H9 (cell line): Measurements from ENCODE around the gene CENPL. TPM values are rescaled to one million over a fixed set of nuclear protein-coding genes. Genes with fewer than 3 reads are reported as not detected.
"Not testable (repeated sequence)": the region's sequence is repeated elsewhere in the genome, so short reads cannot be mapped to it uniquely, and the experiment has no call there.

Experiments used
- DNase-seq: peaks from one replicate; pipeline ENCODE4 v3.0.0-alpha.2; 2017
- H2AFZ ChIP-seq: one replicate; pipeline ENCODE4 v1.6.1; 2013; ENCODE audit warnings: mild to moderate bottlenecking, low read length, control low read depth, moderate library complexity
- H2AK5ac ChIP-seq: 2 replicates; pipeline ENCODE4 v1.6.1; 2013; ENCODE audit warnings: low read length, control low read depth, mixed read lengths; ENCODE audit not compliant: insufficient read length
- H2BK120ac ChIP-seq: one replicate; pipeline ENCODE4 v1.6.1; 2013; ENCODE audit warnings: low read depth, mild to moderate bottlenecking, low read length, control low read depth, inconsistent platforms; ENCODE audit not compliant: poor library complexity, severe bottlenecking
- H2BK12ac ChIP-seq: 2 replicates; pipeline ENCODE4 v1.6.1; 2013; ENCODE audit warnings: low read length, control low read depth, mixed read lengths, low read depth; ENCODE audit not compliant: insufficient read length
- H2BK15ac ChIP-seq: 2 replicates; pipeline ENCODE4 v1.6.1; 2013; ENCODE audit warnings: low read depth, low read length, control low read depth
- H2BK20ac ChIP-seq: one replicate; pipeline ENCODE4 v1.6.1; 2013; ENCODE audit warnings: low read depth, mild to moderate bottlenecking, low read length, control low read depth, inconsistent platforms; ENCODE audit not compliant: poor library complexity, severe bottlenecking
- H2BK5ac ChIP-seq: 2 replicates; pipeline ENCODE4 v1.6.1; 2013; ENCODE audit warnings: low read length, control low read depth, mixed read lengths; ENCODE audit not compliant: insufficient read length
- H3K14ac ChIP-seq: 2 replicates; pipeline ENCODE4 v1.6.1; 2013; ENCODE audit warnings: low read length, control low read depth; ENCODE audit not compliant: insufficient read depth
- H3K18ac ChIP-seq: 2 replicates; pipeline ENCODE4 v1.6.1; 2013; ENCODE audit warnings: low read depth, mild to moderate bottlenecking, mixed read lengths, low read length, control low read depth; ENCODE audit not compliant: insufficient read length
- H3K23ac ChIP-seq: 2 replicates; pipeline ENCODE4 v1.6.1; 2013; ENCODE audit warnings: low read length, control low read depth, mixed read lengths, low read depth; ENCODE audit not compliant: insufficient read length
- H3K23me2 ChIP-seq: 2 replicates; pipeline ENCODE4 v1.6.1; 2013; ENCODE audit warnings: low read depth, mild to moderate bottlenecking, mixed read lengths, low read length, control low read depth; ENCODE audit not compliant: insufficient read length, poor library complexity, severe bottlenecking
- H3K27ac ChIP-seq: 2 replicates; pipeline ENCODE4 v1.5.1; 2013; ENCODE audit warnings: low read length, control low read depth, mixed read lengths, low read depth; ENCODE audit not compliant: insufficient read length
- H3K27me3 ChIP-seq: 2 replicates; pipeline ENCODE4 v1.6.1; 2013; ENCODE audit warnings: low read length, control low read depth, inconsistent platforms; ENCODE audit not compliant: insufficient read depth
- H3K4ac ChIP-seq: 2 replicates; pipeline ENCODE4 v1.6.1; 2013; ENCODE audit warnings: low read depth, mild to moderate bottlenecking, control low read depth, inconsistent platforms, low read length, moderate library complexity
- H3K4me1 ChIP-seq: 2 replicates; pipeline ENCODE4 v1.6.1; 2013; ENCODE audit warnings: low read length, control low read depth, inconsistent platforms; ENCODE audit not compliant: insufficient read depth
- H3K4me2 ChIP-seq: 2 replicates; pipeline ENCODE4 v1.6.1; 2013; ENCODE audit warnings: low read length, control low read depth, mixed read lengths; ENCODE audit not compliant: insufficient read length, insufficient read depth
- H3K56ac ChIP-seq: 2 replicates; pipeline ENCODE4 v1.6.1; 2013; ENCODE audit warnings: low read depth, mild to moderate bottlenecking, mixed read lengths, low read length, control low read depth; ENCODE audit not compliant: insufficient read length
- H3K79me1 ChIP-seq: 2 replicates; pipeline ENCODE4 v1.6.1; 2013; ENCODE audit warnings: low read depth, mild to moderate bottlenecking, moderate library complexity, low read length, control low read depth, inconsistent platforms; ENCODE audit not compliant: insufficient read depth, poor library complexity, severe bottlenecking
- H3K79me2 ChIP-seq: 2 replicates; pipeline ENCODE4 v1.6.1; 2013; ENCODE audit warnings: low read length, control low read depth, inconsistent platforms; ENCODE audit not compliant: insufficient read depth
- H3K9ac ChIP-seq: 2 replicates; pipeline ENCODE4 v1.6.1; 2013; ENCODE audit warnings: low read length, control low read depth, mixed read lengths; ENCODE audit not compliant: insufficient read length; ENCODE audit errors: extremely low read depth
- H3K9me3 ChIP-seq: one replicate; pipeline ENCODE4 v1.6.1; 2013; ENCODE audit warnings: low read depth, low read length, inconsistent platforms; ENCODE audit not compliant: control insufficient read depth
- H3T11ph ChIP-seq: one replicate; pipeline ENCODE4 v1.6.1; 2013; ENCODE audit warnings: mild to moderate bottlenecking, low read length, control low read depth, inconsistent platforms
- H4K20me1 ChIP-seq: one replicate; pipeline ENCODE4 v1.6.1; 2013; ENCODE audit not compliant: control insufficient read depth, insufficient read length, insufficient read depth
- H4K5ac ChIP-seq: 2 replicates; pipeline ENCODE4 v1.6.1; 2013; ENCODE audit warnings: low read depth, mild to moderate bottlenecking, mixed read lengths, low read length, control low read depth; ENCODE audit not compliant: insufficient read length
- H4K8ac ChIP-seq: replicated peaks from 2 replicates; pipeline ENCODE4 v1.6.1; 2013; ENCODE audit warnings: low read length, control low read depth, mixed read lengths, low read depth; ENCODE audit not compliant: insufficient read length
- H4K91ac ChIP-seq: 2 replicates; pipeline ENCODE4 v1.6.1; 2013; ENCODE audit warnings: low read depth, mild to moderate bottlenecking, moderate library complexity, mixed read lengths, low read length, control low read depth; ENCODE audit not compliant: insufficient read length
- H3K27ac Mint-ChIP-seq, 3 experiments: 2 replicates in 2 of 3; 3 replicates in 1 of 3; pipeline ENCODE4 v1.8.0; 2020 to 2021; ENCODE audit warnings: mixed read lengths in 3 of 3, mild to moderate bottlenecking in 1 of 3, moderate library complexity in 1 of 3
- H3K27me3 Mint-ChIP-seq: 2 replicates; pipeline ENCODE4 v1.8.0; 2021; ENCODE audit warnings: low read depth, mild to moderate bottlenecking, moderate library complexity, mixed read lengths
- H3K36me3 Mint-ChIP-seq, 3 experiments: 2 replicates in 2 of 3; 3 replicates in 1 of 3; pipeline ENCODE4 v1.8.0; 2020 to 2021; ENCODE audit warnings: low read depth in 3 of 3, mixed read lengths in 3 of 3; ENCODE audit not compliant: insufficient read depth in 1 of 3
- H3K4me1 Mint-ChIP-seq, 2 experiments: 2 replicates each; pipeline ENCODE4 v1.8.0; 2020; ENCODE audit warnings: mixed read lengths in 2 of 2
- H3K4me3 Mint-ChIP-seq, 2 experiments: 2 replicates in 1 of 2; 3 replicates in 1 of 2; pipeline ENCODE4 v1.8.0; 2020 to 2021; ENCODE audit warnings: mild to moderate bottlenecking in 2 of 2, mixed read lengths in 2 of 2, moderate library complexity in 1 of 2
- H3K9me3 Mint-ChIP-seq, 2 experiments: 2 replicates in 1 of 2; 3 replicates in 1 of 2; pipeline ENCODE4 v1.8.0; 2020; ENCODE audit warnings: mild to moderate bottlenecking in 2 of 2, mixed read lengths in 2 of 2, moderate library complexity in 1 of 2
- WGBS: extraction: QIAGEN DNeasy Blood & Tissue Kit; methylation state at CpG from one replicate; pipeline ENCODE4 v1.1.7; 2013; ENCODE audit warnings: missing lambda C conversion rate, low lambda C conversion rate, mixed read lengths; ENCODE audit not compliant: insufficient read length; ENCODE audit errors: extremely low coverage; 5-methylcytosine and 5-hydroxymethylcytosine counted together
- total RNA-seq: library from RNA; stranded (reverse); gene quantifications from 2 replicates; pipeline ENCODE4 v1.2.1, GENCODE V29; 2021
- TF ChIP-seq, protein P1 (sequence below): fragments of 200-600 bp; sonication (generic); conservative IDR thresholded peaks from 3 replicates; pipeline ENCODE4 v1.8.0; 2021; ENCODE audit warnings: antibody characterized with exemption, mild to moderate bottlenecking

CENPL gene
- total RNA-seq, 1 experiment from 2014 or later = 14.4 TPM

DNA sequence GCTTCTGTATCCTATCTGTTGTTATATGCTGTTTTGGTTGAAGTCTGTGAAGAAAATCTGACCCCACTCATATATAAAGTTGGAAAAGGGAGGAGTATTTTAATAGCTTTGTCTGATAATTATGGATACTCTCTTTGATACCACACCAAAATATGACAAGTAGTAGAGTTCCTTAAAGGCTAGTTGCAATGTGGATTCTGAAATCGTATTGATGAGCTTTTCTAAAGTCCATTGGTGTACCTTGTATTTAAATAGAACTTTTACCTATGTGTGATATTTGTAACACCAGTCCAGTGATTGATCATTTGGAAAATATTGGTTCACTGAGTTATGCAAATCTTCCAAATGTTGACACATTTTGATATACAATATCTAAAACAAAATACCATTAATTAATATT, 35.4 kb upstream of the CENPL start:
- no peak overlapping the region for H3T11ph ChIP-seq
- H2BK15ac ChIP-seq = no peak overlapping the region
- H3K14ac ChIP-seq = no peak overlapping the region
- no peak overlapping the region for H3K9ac ChIP-seq
- no peaks in the 10 kb centered on the region for H3K9me3 ChIP-seq
- H3K23ac ChIP-seq = no peak overlapping the region
- H4K8ac ChIP-seq = no peak overlapping the region
- Mint-ChIP-seq H3K27ac (no peak overlapping the region), H3K9me3 (no peaks in the 10 kb centered on the region), H3K4me1 (peaks cover 8 to 15% of the 10 kb centered on the region in 2 experiments), H3K36me3 (peaks cover 28 to 79% (median 54%) of the 10 kb centered on the region in 3 experiments), H3K27me3 (no peaks in the 10 kb centered on the region), H3K4me3 (no peak overlapping the region)
- H3K79me2 ChIP-seq = no peaks in the 10 kb centered on the region
- H3K56ac ChIP-seq = no peak overlapping the region
- H3K18ac ChIP-seq = no peak overlapping the region
- TF ChIP-seq, protein P1, sequence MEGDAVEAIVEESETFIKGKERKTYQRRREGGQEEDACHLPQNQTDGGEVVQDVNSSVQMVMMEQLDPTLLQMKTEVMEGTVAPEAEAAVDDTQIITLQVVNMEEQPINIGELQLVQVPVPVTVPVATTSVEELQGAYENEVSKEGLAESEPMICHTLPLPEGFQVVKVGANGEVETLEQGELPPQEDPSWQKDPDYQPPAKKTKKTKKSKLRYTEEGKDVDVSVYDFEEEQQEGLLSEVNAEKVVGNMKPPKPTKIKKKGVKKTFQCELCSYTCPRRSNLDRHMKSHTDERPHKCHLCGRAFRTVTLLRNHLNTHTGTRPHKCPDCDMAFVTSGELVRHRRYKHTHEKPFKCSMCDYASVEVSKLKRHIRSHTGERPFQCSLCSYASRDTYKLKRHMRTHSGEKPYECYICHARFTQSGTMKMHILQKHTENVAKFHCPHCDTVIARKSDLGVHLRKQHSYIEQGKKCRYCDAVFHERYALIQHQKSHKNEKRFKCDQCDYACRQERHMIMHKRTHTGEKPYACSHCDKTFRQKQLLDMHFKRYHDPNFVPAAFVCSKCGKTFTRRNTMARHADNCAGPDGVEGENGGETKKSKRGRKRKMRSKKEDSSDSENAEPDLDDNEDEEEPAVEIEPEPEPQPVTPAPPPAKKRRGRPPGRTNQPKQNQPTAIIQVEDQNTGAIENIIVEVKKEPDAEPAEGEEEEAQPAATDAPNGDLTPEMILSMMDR = no peak
- H4K91ac ChIP-seq = no peak overlapping the region
- no peak overlapping the region for H2AK5ac ChIP-seq
- H3K27ac ChIP-seq = no peak overlapping the region
- H4K20me1 ChIP-seq = no peaks in the 10 kb centered on the region
- no peak overlapping the region for H3K4ac ChIP-seq
- no peak overlapping the region for H3K4me2 ChIP-seq
- H3K23me2 ChIP-seq = no peaks in the 10 kb centered on the region
- no peak overlapping the region for H2BK5ac ChIP-seq
- H3K79me1 ChIP-seq = no peaks in the 10 kb centered on the region
- no peak overlapping the region for H2BK120ac ChIP-seq
- H3K4me1 ChIP-seq = no peaks in the 10 kb centered on the region
- H4K5ac ChIP-seq = no peak overlapping the region
- no peak overlapping the region for H2BK12ac ChIP-seq
- no peak overlapping the region for H2AFZ ChIP-seq
- no peak overlapping the region for H2BK20ac ChIP-seq
- no peak for DNase-seq
- WGBS = no CpG with 5 or more reads among the region's 1 CpG
- H3K27me3 ChIP-seq = no peaks in the 10 kb centered on the region

DNA sequence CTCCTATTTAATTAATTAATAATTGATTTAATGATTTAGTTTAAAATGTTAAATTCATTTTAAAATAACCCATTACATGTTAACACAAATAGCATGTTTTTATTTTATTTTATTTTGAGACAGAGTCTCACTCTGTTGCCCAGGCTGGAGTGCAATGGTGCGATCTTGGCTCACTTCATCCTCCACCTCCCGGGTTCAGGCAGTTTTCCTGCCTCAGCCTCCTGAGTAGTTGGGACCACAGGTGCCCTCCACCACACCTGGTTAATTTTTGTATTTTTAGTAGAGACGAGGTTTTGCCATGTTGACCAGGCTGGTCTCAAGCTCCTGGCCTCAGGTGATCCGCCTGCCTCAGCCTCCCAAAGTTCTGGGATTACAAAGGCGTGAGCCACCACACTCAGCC, 34.9 kb upstream of the CENPL start:
- not testable (repeated sequence) for H2BK120ac ChIP-seq, H3K23me2 ChIP-seq, H3K9me3 Mint-ChIP-seq, H3K4me3 Mint-ChIP-seq, H2BK15ac ChIP-seq, H4K20me1 ChIP-seq, H2AK5ac ChIP-seq, H2AFZ ChIP-seq, H2BK12ac ChIP-seq, H3K9me3 ChIP-seq, H3K4ac ChIP-seq, H3T11ph ChIP-seq, DNase-seq, H3K56ac ChIP-seq, H3K27ac Mint-ChIP-seq, H4K91ac ChIP-seq, H4K8ac ChIP-seq, H2BK20ac ChIP-seq, H2BK5ac ChIP-seq, H3K79me2 ChIP-seq, H3K27me3 ChIP-seq, H3K23ac ChIP-seq, H3K27me3 Mint-ChIP-seq, H4K5ac ChIP-seq, H3K9ac ChIP-seq, H3K79me1 ChIP-seq, H3K14ac ChIP-seq, H3K4me2 ChIP-seq, H3K27ac ChIP-seq, H3K4me1 ChIP-seq, H3K18ac ChIP-seq
- WGBS = no CpG with 5 or more reads among the region's 5 CpGs
- peaks cover 6 to 11% of the 10 kb centered on the region in 2 experiments for H3K4me1 Mint-ChIP-seq
- H3K36me3 Mint-ChIP-seq = peaks cover 23 to 79% (median 54%) of the 10 kb centered on the region in 3 experiments
